T1000 (cell line): Measurements from ENCODE around the gene COG1.
"Not testable (repeated sequence)": the region's sequence is repeated elsewhere in the genome, so short reads cannot be mapped to it uniquely, and the experiment has no call there.

ENCODE experiments used
- DNase-seq: peaks from one replicate; lab custom pipeline; 2025; ENCODE audit warnings: mixed read lengths; lab: John Stamatoyannopoulos, UW

COG1 gene, protein sequence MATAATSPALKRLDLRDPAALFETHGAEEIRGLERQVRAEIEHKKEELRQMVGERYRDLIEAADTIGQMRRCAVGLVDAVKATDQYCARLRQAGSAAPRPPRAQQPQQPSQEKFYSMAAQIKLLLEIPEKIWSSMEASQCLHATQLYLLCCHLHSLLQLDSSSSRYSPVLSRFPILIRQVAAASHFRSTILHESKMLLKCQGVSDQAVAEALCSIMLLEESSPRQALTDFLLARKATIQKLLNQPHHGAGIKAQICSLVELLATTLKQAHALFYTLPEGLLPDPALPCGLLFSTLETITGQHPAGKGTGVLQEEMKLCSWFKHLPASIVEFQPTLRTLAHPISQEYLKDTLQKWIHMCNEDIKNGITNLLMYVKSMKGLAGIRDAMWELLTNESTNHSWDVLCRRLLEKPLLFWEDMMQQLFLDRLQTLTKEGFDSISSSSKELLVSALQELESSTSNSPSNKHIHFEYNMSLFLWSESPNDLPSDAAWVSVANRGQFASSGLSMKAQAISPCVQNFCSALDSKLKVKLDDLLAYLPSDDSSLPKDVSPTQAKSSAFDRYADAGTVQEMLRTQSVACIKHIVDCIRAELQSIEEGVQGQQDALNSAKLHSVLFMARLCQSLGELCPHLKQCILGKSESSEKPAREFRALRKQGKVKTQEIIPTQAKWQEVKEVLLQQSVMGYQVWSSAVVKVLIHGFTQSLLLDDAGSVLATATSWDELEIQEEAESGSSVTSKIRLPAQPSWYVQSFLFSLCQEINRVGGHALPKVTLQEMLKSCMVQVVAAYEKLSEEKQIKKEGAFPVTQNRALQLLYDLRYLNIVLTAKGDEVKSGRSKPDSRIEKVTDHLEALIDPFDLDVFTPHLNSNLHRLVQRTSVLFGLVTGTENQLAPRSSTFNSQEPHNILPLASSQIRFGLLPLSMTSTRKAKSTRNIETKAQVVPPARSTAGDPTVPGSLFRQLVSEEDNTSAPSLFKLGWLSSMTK

DNA sequence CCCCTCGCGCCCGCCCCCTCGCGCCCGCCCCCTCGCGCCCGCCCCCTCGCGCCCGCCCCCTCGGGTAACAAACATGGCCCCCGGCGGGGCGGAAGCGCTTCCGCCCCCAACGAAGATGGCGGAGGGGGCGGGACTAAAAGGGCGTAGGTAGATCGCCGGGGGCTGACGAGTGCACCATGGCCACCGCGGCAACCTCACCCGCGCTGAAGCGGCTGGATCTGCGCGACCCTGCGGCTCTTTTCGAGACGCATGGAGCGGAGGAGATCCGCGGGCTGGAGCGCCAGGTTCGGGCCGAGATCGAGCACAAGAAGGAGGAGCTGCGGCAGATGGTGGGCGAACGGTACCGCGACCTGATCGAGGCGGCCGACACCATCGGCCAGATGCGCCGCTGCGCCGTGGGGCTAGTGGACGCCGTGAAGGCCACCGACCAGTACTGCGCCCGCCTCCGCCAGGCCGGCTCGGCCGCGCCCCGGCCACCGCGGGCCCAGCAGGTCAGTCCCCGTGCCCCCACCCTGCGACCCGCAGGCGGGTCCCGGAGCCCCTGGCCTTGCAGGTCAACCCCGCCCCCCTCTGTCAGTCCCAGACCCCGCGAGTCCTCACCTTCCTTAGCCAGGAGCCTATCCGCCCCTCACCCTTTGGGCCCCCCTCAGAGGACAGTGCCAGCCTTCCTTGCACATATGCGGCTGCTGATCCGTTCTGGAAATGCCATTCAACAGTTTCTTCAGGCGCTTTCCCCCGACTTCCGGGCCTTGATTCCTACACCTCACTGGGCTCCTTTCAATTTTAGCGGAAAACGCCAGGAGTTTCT lies at the start of gene COG1:
Gene COG1 (plus strand): TSS at position 162 of the 808 bp plus-strand sequence. CDS start 15 bp downstream, at position 177.
- DNase-seq: peak; percentile 58

DNA sequence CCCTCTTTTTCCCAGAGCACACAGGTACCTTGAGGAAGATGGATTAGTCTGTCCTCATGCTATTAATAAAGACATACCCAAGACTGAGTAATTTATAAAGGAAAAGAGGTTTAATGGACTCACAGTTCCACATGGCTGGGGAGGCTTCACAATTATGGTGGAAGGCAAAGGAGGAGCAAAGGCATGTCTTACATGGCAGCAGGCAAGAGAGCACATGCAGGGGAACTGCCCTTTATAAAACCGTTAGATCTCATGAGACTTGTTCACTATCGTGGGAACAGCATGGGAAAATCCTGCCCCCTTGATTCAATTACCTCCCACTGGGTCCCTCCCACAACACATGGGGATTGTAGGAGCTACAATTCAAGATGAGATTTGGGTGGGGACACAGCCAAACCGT lies 48.6 kb upstream of the COG1 start:
- not testable (repeated sequence) for DNase-seq

DNA sequence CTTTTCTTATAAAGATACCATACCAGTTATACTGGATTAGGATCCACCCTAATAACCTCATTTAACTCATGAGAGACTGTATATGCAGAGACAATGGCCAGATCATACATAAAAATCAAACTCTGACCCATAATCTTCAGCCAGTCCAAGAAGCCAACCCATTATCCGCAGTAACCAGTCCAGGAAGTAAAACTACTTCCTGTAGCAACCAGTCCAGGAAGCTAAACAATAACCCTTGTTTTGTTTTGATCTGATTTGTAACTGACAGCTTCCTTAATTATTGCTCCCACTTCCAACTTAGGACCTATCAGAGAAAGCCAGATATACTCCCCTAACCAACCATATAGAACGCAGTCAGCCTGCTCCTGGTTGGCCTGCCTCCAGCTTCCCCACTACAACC lies 47.2 kb upstream of the COG1 start:
- no peak for DNase-seq

DNA sequence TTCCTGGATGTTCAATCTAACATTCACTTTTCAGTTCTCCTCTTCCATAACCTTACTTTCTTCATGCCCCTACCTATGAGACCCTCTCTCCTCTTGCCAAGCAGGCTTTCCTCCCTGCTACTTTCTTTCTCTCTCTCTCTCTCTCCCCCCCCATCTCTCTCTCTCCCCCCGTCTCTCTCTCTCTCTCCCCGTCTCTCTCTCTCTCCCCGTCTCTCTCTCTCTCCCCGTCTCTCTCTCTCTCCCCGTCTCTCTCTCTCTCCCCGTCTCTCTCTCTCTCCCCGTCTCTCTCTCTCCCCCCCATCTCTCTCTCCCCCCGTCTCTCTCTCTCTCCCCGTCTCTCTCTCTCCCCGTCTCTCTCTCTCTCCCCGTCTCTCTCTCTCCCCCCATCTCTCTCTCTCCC lies 45.1 kb upstream of the COG1 start:
- DNase-seq: not testable (repeated sequence)

DNA sequence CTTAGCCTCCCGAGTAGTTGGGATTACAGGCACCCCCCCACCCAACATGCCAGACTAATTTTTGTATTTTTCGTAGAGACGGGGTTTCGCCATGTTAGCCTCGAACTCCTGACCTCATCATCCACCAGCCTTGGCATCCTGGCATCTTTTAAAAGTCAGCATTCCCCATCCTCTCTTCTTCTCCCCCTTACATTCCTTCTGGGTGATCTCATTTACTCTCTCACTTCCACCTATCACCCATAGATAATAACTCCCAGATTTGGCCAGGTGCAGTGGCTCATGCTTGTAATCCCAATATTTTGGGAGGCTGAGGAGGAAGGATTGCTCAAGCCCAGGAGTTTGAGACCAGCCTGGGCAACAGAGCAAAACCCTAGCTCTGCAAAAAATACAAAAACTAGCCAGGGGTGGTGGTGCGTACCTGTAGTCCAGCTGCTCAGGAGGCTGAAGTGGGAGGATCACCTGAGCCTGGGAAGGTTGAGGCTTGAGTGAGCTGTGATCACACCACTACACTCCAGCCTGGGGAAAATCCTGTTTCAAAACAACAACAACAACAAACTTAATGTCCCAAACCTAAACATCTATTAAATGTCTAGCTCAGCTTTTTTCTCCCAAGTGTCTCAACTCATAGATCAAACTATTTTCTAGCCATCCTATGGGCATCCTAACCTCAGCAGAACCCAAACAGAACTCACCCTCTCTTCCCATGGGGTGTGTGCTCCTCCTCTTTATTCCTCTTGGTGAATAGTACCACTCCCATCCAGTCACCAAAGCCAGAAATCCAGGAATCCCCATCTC lies 44.1 kb upstream of the COG1 start:
- DNase-seq: no peak

DNA sequence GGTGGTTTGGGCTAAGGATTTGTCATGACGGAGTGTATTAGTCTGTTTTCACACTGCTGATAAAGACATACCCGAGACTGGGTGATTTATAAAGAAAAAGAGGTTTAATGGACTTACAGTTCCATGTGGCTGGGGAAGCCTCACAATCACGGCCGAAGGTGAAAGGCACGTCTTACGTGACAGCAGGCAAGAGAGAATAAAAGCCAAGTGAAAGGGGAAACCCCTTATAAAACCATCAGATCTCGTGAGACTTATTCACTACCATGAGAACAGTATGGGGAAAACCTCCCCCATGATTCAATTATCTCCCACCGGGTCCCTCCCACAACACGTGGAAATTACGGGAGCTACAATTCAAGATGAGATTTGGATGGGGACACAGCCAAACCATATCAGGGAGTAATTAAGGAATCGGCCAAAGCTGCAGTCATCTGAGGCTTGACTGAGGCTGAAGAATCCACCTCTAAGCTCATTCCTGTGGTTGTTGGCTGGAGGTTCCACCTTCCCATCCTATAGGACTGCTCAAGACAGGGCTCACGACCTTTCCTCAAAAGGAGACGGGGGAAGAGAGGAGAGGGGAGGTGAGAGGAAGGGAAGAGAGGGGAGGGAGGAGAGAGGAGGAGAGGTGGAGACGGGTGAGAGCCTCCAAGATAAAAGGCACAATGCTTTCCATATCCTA lies 42.1 kb upstream of the COG1 start:
- not testable (repeated sequence) for DNase-seq

DNA sequence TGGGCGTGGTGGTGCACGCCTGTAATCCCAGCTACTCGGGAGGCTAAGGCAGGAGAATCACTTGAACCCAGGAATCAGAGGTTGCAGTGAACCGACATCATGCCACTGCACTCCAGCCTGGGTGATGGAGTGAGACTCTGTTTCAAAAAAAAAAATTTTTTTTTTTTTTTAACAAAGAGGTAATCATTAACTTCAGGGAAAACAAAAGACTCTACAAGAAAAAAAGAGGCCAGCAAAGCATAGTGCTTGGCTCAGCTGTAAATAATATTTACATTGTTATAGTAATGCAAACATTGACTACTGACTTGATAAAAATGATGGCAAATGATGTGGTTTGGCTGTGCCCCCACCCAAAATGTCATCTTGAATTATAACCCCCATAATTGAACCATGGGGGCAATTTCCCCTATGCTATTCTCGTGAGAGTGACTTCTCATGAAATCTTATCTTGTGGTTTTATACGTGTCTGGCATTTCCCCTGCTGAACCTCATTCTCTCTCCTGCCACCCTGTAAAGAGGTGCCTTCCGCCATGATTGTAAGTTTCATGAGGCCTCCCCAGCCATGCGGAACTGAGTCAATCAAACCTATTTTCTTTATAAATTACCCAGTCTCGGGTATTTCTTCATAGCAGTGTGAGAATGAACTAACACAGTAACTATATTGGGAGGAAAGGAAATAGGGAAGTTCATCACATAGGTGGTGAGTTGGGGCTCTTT lies 40.8 kb upstream of the COG1 start:
- no peak for DNase-seq

DNA sequence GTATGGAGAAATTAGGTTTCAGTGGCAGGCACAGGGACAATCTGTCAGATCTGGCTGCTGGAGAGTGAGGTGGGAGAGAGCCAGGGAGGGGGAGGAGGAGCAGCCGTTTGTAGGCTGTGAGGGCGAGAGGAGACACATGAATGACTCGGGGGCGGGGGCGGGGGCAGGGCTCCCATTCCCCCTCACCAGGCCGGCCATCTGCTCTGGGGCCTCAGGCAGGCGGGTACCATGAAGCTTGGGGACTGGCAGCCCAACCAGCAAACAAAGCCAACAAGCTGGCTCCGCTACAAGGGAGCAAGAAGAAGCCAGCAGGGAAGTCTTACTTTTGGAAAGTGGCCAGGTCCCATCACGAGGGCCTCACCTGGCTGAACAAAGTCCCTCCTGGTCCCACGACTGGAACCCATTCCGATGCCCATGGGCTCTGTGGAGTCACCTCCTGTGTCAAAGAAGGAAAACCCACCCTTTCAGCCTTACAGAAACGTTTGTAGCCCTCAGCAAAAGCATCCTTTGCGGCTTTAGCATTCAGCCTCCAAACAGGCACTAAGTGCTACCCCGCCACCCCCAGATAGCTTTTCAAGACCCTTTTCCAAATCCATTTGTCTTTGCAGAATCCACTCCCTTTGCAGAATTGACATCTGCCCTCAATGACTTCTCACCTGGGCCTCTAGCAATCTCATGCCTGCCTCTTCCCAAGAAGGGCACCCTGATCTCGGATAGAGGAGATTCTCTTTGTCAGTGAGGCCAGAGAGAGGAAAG lies 37.3 kb upstream of the COG1 start:
- no peak for DNase-seq

DNA sequence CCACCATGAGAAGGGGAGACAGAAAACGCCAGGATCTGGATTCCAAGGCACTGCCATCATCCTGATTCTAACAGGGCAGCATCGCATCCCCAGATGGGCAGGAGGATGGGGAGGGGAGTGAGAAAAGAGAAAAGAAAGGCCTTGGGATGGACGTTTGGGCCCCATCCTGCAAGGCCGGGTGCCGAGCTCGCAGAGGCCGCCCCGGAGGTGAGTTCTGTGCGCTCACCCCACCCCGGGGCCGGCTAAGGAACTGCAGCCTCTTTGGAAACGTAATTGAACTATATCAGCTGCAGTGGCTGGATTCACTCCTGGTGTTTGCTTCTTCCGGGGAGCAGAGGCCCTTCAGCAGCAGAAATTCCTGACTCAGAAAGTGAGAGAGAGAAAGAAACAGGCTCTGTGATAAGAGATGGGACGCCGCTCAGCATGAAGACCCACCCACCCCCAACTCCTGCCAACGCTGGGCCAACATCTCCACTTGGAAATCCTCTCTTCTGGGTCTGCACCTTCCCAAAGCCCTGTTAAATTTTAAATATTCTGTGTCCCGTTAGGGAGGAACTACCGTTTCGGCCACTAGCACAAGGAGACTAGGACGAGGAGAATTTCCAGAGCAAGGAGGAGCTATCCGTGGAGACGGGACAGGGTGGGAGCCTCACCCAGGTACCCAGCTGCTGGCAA lies 36.6 kb upstream of the COG1 start:
- DNase-seq: peak; percentile 19

DNA sequence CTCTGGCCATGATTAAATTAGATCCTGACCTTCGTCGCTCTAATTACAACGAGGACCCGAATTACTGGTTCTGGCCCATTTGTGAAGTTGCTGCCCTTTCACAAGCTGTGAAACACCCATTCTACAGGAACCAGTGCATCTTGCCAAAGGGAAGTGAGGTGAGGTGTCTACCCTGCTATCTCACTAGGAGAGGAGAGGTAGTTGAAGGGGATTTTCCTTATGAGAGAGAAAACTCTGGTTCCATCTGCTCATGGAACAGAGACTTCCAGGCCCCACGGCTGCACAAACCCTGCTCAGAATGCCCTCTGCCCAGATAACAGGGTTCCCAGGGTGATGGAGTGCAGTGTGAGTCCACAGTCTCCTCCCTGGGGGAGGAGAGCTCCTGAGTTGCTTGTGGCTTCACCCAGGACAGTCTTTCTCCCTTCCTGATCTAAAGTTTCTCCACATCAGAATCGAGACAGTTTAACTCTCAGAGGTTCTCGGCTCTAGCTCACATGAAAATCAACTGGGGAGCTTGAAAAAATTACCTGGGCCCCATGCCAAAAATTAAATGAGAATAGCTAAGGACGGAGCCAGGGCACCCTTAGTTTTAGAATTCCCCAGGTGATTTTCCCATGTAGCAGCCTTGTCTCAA lies 35.9 kb upstream of the COG1 start:
- DNase-seq: no peak

DNA sequence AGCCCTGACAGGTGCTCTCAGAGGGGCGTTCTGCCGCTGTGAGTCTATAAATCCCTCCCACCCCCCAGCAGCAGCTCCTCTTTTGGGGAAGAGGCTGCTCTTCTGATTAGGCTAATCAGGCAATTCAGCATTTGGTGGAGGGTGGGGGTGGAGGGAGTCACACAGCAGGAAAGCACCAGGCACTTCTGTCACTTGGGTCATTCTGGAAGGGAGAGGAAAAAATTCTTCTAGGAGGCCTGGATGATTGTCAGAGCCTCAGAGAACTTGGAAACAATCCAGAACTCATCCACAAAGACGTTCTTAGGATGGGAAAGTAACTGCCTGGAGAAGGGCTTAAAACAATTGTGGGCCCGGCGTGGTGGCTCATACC lies 35.3 kb upstream of the COG1 start:
- no peak for DNase-seq

DNA sequence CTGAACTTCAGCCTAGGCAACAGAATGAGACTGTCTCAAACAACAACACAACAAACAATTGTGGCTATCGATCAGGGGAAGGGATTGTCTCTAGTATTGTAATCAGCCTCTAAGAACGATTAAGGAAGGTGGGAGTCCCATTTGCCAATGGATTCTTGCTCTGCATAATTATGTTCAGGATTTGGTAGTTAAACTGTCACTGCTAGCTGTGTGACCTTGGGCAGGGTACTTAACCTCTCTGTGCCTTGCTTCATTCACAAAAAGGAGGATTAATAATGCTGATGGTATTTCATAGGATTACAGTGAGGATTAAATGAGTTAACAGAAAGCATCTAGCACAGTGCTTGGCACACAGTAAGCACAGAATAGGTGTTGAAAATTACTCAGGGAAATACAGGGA lies 34.7 kb upstream of the COG1 start:
- DNase-seq: no peak

DNA sequence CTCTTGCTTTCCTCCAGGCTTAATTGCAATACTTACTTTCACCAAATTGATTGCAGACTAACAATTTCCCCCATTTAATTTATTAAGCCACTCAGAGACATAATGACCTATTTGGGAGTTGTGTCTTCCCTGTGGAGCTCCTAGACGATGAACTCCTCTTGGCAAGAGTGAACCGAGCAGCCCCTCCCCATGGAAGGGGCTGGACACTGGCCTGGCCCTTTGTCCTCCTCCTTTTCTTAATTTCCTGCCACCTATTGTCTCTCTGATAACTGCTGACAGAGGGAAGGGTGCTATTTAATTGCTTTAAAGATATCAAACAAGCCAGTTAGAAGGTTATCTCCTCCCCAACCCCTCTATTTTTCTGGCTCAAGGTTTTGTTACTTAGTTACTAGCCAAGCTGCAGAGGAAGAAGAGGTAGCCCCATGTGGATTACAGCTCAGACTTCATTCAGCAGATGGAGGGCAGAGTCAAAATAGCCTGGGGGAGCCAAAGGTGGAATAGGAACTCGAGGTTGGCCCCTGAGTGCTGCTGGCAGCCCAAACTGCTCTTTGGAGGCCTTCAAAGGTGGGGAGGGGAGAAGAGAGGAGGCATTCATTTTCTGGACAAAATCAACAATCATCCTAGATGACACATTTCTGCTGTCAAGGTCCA lies 31.8 kb upstream of the COG1 start:
- no peak for DNase-seq

DNA sequence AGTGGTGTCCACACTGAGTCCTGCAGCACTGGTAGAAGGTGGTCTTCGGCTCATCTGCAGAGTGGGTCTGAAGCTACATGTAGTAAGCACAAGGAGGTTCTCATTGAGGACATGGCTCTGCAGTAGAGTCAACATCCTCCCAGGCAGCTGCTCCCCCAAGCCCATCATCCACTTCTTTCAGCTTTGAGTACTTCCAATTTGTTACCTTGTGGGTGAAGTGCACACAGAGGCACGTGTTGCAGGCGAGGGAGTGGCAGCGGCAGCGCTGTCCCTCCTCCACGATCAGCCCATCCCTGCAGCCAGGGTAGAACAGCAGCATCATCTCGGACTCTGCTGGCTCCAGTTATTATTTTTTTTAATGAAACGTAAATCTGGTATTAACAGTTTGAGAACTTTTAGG lies 29.8 kb upstream of the COG1 start:
- no peak for DNase-seq

DNA sequence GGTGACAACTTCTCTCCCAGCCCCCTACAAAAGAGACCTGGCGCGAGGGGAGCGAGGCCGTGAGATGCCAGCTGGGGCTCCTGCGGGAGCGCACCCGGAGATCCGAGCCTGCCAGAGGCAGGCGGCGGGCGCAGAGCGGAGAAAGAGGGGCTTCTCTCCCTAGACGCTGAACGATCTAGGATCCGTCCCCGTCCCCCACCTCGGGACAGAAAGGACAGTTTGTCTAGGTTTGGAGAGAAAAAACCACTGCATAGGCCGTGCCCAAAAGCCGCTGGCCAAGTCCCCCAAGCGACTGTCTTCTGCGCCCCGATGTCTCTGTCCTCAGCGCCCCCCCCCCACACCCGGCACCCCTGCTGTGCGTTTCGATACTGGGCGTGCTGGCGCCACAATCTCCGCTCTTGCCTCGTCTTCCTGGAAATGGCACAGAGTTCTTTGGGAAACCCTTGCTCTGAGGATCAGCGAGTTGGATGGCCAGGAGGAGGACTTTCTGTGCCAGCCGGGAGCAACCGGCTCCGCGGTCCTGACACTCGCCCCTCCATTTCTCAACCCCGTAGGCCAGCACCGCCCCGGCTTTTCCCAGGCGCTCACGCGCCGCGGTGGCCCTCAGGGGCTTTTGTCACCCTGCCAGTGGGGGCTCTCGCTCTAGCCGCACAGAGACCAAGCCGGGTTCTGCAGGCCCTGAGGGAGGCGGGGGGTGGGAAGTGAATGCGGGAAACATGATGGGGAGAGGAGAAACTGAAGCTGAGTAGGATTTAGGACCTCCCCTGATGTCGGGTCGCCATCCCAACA lies 27.0 kb upstream of the COG1 start:
- DNase-seq: no peak

DNA sequence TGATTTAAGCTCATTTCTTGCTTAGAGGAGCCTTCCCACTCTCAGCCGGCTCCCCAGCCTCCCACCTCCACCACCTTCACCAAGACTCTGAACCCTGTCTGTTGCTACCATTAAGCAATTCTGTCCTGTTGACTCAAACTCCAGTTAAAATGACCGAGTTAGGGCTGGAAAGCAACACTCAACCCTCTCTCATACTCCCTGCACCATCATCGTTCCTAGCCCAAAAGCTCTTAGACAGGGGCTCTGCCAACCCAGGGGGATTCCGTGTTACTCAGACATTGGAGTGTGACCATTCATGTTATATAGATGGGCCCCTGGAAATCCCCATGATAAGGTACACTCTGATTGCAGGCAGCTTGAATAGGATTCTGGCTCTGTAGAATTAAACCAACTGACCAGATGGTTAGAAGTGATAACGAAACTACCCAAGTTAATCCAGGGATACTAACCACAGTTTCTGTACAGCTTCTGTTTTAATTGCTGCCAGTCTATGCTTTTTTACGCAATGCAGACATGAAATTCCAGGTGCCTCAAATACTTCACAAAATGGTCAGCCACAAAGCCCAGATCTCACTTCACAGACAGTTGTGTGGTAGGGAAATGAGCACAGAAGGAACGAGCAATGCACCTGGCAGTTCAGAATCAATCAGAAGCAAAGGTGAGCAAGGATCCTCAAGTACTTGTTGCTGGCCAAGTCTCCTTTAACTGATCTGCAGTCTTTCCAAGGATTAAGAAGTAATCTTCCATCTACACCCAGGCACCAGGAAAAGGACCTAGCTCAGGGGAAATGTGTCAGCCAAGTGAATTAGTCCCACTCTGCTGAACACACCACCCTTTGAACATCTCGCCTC lies 25.9 kb upstream of the COG1 start:
- DNase-seq: no peak
